Transverse colon (tissue), 4 donors: ENCODE data around the gene OTUD7B.

ENCODE experiments used
- CTCF ChIP-seq, 5 experiments: fragments of 200-600 bp in 3 of 5; fragments of 450-650 bp in 2 of 5; sonication (generic) in 3 of 5; IDR thresholded peaks; 1 replicate in 2 of 5; 2 replicates in 3 of 5; pipeline ENCODE4 v1.5.1; 2016 to 2017; ENCODE audit warnings: antibody characterized with exemption in 5 of 5, inconsistent platforms in 3 of 5, mild to moderate bottlenecking in 2 of 5, moderate library complexity in 1 of 5
- POLR2AphosphoS5 ChIP-seq, 3 donors: sonication (generic); formaldehyde crosslinking; IDR thresholded peaks; one replicate each; pipeline ENCODE4 v1.6.1; 2016; ENCODE audit warnings: antibody characterized with exemption in 3 of 3

- TF ChIP-seq POLR2AphosphoS5 (IDR thresholded peaks at IDR 0.05) (no peak), CTCF (IDR thresholded peaks at IDR 0.05) (no peak)
Observed at GRCh38 chr1:149916898-149917252, 93.7 kb downstream of the OTUD7B start.
